Measurements from ENCODE around the gene ALDH3B2.
"Not testable (repeated sequence)": the region's sequence is repeated elsewhere in the genome, so short reads cannot be mapped to it uniquely, and the experiment has no call there.

- not testable (repeated sequence) for TF ChIP-seq FOXP1 (CRISPR knock-in tag; IDR thresholded peaks at IDR 0.05; ENCODE audit: borderline replicate concordance); CTCF (IDR thresholded peaks at IDR 0.05); CREM (CRISPR knock-in tag; IDR thresholded peaks at IDR 0.05); NR3C1 (CRISPR knock-in tag; conservative IDR thresholded peaks at IDR 0.05; ENCODE audit: low read depth); CREB1 (CRISPR knock-in tag; IDR thresholded peaks at IDR 0.05); ETV6 (CRISPR knock-in tag; IDR thresholded peaks at IDR 0.05); NR1H2 (CRISPR knock-in tag; IDR thresholded peaks at IDR 0.05); ZBTB43 (CRISPR knock-in tag; IDR thresholded peaks at IDR 0.05); NFYB (CRISPR knock-in tag; conservative IDR thresholded peaks at IDR 0.05; ENCODE audit: low read depth)
- TF ChIP-seq, protein P1, sequence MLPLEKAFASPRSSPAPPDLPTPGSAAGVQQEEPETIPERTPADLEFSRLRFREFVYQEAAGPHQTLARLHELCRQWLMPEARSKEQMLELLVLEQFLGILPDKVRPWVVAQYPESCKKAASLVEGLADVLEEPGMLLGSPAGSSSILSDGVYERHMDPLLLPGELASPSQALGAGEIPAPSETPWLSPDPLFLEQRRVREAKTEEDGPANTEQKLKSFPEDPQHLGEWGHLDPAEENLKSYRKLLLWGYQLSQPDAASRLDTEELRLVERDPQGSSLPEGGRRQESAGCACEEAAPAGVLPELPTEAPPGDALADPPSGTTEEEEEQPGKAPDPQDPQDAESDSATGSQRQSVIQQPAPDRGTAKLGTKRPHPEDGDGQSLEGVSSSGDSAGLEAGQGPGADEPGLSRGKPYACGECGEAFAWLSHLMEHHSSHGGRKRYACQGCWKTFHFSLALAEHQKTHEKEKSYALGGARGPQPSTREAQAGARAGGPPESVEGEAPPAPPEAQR (CRISPR knock-in tag; IDR thresholded peaks at IDR 0.05): not testable (repeated sequence)
- TF ChIP-seq, protein P2, sequence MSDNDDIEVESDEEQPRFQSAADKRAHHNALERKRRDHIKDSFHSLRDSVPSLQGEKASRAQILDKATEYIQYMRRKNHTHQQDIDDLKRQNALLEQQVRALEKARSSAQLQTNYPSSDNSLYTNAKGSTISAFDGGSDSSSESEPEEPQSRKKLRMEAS (CRISPR knock-in tag; IDR thresholded peaks at IDR 0.05): not testable (repeated sequence)
Observed at GRCh38 chr11:67723036-67723435, 48.6 kb upstream of the ALDH3B2 start.
